Left kidney (tissue), 2 donors: ENCODE results near the gene CPVL. TPM values are rescaled to one million over a fixed set of nuclear protein-coding genes. Genes with fewer than 3 reads are reported as not detected.
A peak's percentile ranks its signal among the peaks of the same experiment; 100 is the strongest.

ENCODE experiments used
- DNase-seq: peaks from one replicate; pipeline ENCODE4 v3.0.0-alpha.2; 2013
- polyA plus RNA-seq: library from polyadenylated mRNA; unstranded; fragments of 120-200 nt; gene quantifications from one replicate; pipeline ENCODE4 v1.2.1, GENCODE V29; 2013; ENCODE audit not compliant: insufficient read length

The CPVL gene
- polyA plus RNA-seq, 1 donor = 57.8 TPM

- DNase-seq = no peak
These were observed 142.6 kb downstream of the CPVL start for GRCh38 chr7:29003703-29004102.

GRCh38 chr7:29000717-29001076 is 145.6 kb downstream of the CPVL start:
- DNase-seq = no peak

GRCh38 chr7:28999895-29000716 is 146.2 kb downstream of the CPVL start:
- no peak for DNase-seq

- no peak for DNase-seq
These were observed 146.9 kb downstream of the CPVL start for GRCh38 chr7:28999427-28999826.

GRCh38 chr7:28998105-28998504 is 148.2 kb downstream of the CPVL start:
- DNase-seq = peak; percentile 55

GRCh38 chr7:28996836-28997235 is 149.5 kb downstream of the CPVL start:
- DNase-seq = no peak

GRCh38 chr7:28993371-28993770 is 153.0 kb downstream of the CPVL start:
- DNase-seq = no peak

- no peak for DNase-seq
These were observed 153.5 kb downstream of the CPVL start for GRCh38 chr7:28992798-28993197.

GRCh38 chr7:28990200-28990960 is 156.0 kb downstream of the CPVL start:
- no peak for DNase-seq

GRCh38 chr7:28989211-28989980 is 156.9 kb downstream of the CPVL start:
- DNase-seq = no peak

- DNase-seq = no peak
These were observed 157.5 kb downstream of the CPVL start for GRCh38 chr7:28988810-28989209.

GRCh38 chr7:28988091-28988490 is 158.2 kb downstream of the CPVL start:
- no peak for DNase-seq

- no peak for DNase-seq
These were observed 159.6 kb downstream of the CPVL start for GRCh38 chr7:28986765-28987110.

- no peak for DNase-seq
These were observed 160.1 kb downstream of the CPVL start for GRCh38 chr7:28986028-28986764.

GRCh38 chr7:28984631-28985030 is 161.7 kb downstream of the CPVL start:
- no peak for DNase-seq

GRCh38 chr7:28984217-28984616 is 162.1 kb downstream of the CPVL start:
- no peak for DNase-seq

GRCh38 chr7:28983396-28984190 is 162.7 kb downstream of the CPVL start:
- no peak for DNase-seq

GRCh38 chr7:28981161-28981465 is 165.2 kb downstream of the CPVL start:
- no peak for DNase-seq

GRCh38 chr7:28980451-28981160 is 165.7 kb downstream of the CPVL start:
- no peak for DNase-seq

GRCh38 chr7:28979776-28980175 is 166.6 kb downstream of the CPVL start:
- DNase-seq = no peak

- DNase-seq = no peak
These were observed 168.5 kb downstream of the CPVL start for GRCh38 chr7:28977881-28978280.
